GM21576 (cell line): Measurements from ENCODE around the gene ARHGEF10L.

Experiments
- ATAC-seq: cut with Tn5 transposase; IDR thresholded peaks from one replicate; pipeline ENCODE4 v1.9.1; 2021; ENCODE audit warnings: mild to moderate bottlenecking, moderate library complexity; ENCODE audit not compliant: unreplicated experiment

ARHGEF10L gene

DNA sequence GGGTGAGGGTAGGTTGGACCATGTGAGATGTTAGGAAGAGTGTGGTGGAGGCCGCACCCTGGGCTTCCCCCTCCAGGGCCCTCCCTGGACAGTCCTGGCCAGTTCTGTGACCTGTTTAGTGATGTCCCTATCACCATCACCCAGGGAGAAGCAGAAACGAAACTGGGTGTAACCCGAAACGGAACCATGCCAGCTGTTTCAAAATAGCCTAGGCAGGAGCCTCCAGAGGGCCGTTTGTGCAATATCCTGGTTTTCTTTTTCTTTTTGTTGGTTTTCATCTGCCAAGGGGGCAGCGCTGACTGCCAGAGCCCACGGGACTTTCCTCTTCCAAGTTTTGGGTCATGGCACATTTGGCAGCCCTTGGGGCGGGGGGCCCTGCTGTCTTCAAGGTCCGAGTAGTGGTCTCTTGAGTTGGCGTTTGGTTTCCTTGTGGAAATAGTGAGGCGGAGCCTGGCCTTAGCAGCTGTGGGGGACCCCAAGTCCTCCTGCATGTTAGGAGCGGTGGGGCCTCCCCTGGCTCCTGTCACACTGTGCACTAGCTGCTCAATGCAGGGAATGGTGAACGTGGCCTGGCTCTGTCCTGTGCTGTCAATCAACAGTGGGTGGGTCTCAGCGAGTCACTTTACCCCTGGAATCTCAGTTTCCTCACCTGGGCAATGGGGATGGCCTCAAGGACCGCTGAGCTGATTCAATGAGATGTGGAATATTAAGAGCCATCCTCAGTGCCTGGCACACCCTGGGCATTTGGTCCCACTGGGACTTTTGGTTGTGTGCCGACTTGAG lies 90.7 kb downstream of the ARHGEF10L start:
- no peak for ATAC-seq

DNA sequence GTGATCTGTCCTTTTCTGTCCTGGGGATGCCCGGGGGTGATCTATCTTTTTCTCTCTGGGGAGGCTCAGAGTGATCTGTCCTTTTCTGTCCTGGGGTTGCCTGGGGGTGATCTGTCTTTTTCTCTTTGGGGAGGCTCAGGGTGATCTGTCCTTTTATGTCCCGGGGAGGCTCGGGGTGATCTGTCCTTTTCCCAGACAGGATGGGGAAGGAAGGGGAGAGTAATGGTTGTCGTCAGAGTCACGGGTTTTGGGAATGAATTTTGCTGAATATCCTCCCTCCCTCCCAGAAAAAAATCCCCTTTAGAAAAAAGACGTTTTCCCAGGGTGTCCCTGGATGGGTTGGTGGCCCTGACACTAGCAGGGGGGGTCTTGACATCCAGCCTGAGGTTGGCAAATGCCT lies 91.5 kb downstream of the ARHGEF10L start:
- ATAC-seq: no peak

GRCh38 chr1:17631410-17631809 lies 91.9 kb downstream of the ARHGEF10L start:
- no peak for ATAC-seq

GRCh38 chr1:17632106-17632505 lies 92.6 kb downstream of the ARHGEF10L start:
- no peak for ATAC-seq

DNA sequence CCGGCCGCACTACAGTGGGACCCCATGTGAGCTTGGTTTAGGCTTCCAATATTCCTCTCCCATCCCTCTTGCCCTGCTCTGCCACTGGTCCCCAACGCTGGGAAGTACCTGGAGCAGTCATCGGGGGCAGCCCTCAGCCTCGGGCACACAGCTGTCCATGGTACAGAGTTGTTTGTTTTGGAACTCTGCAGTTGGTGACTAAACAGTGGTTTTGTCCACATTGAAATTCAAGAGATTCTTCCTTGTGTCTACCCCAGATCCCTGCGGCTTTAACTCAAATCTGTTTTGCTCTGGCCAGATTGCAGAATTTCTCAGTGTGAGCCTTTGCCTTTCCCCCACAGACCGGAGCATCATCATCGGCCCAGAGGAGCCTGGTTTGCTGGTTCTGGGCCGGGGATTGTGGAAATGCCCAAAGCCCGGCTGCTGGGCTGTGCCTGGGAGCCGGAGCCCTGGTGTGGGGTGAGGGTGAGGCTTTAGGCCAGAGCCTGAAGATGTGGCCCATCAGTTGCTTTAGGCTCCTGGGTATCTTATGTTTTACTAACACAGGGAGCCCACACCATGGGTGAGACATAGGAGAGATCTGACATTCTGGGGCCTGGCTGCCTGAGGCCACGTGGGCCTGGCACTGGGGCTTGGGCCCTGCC lies 93.2 kb downstream of the ARHGEF10L start:
- ATAC-seq: no peak

- ATAC-seq: no peak
Measured at GRCh38 chr1:17633654-17634053, 94.2 kb downstream of the ARHGEF10L start.

GRCh38 chr1:17635276-17635675 lies 95.8 kb downstream of the ARHGEF10L start:
- no peak for ATAC-seq

- ATAC-seq: no peak
Measured at GRCh38 chr1:17635811-17636210, 96.3 kb downstream of the ARHGEF10L start.

GRCh38 chr1:17636612-17637011 lies 97.1 kb downstream of the ARHGEF10L start:
- no peak for ATAC-seq

DNA sequence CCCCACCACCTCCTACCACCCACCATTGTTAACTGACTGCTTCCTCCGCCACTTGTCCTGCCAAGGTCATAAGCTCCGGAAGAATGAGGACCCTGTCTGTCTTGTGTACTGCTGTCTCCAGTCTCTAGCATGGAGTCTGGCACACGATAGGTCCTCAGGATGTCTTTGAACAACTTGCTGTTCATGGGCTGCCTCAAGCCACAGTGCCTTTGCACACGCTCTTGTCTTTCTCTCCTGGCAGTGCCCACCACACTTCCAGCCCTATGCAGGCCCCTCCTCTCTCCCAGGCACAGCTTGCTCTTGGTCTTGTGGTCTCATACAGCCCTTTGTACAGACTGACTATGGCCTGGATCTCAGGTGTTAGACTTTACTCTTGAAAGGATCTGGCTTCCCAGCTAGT lies 97.6 kb downstream of the ARHGEF10L start:
- ATAC-seq: no peak

GRCh38 chr1:17639703-17640340 lies 100.3 kb downstream of the ARHGEF10L start:
- no peak for ATAC-seq

- ATAC-seq: no peak
Measured at GRCh38 chr1:17640393-17640792, 100.9 kb downstream of the ARHGEF10L start.

DNA sequence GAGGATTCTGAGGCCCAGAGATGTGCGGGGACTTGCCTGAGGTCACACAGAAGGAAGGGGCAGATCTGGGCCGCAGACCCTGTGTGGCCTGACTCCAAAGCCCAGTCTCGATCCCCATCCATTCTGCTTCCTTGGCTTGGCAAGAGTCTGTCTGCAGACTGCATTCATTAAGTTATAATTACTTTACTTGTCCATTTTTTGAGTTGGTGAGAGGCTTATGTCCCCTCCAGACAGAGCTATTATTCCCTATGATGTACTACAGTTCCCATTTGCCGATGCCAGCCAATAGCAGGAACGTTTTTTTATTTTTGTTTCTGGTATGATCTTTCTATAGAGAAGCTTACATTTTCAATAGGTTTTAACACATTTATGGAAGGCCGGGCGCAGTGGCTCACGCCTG lies 101.5 kb downstream of the ARHGEF10L start:
- no peak for ATAC-seq

DNA sequence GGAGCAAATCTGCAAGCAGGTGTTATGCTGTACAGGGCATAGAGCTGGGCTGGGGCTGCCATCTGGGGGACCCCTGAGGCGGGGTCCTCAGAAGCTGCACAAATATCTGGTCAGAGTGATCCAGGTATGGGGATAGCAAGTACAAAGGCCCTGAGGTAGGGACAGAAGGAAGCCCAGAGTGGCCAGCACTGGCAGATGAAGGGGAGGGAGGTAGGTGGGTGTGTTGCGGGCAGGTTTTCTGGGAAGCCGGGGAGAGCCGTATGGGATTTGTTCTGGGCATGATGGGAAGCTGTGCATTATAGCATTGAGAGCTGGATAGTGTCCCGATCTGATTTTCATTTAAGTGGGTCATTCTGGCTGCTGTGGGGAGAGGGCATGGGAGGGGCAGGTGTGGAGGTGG lies 102.7 kb downstream of the ARHGEF10L start:
- ATAC-seq: no peak

DNA sequence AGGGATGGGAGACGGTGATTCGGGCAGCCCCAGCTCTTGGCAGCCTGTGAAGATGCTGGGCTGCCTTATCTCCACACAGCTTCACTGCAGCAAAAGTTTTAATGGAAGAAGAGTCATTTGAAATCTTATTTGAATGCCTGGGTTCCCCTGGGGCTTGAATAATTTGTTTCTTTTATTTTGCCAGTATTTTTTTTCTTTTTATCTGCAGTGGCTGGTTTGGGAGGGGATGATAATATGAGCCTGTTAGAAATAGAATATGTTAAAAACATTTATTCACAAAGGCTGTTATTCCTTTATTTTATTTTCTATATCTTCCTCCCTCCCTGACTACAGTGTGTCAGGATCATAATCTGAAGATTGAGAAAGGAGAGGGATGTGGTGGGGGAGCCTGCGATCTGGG lies 103.4 kb downstream of the ARHGEF10L start:
- ATAC-seq: no peak

DNA sequence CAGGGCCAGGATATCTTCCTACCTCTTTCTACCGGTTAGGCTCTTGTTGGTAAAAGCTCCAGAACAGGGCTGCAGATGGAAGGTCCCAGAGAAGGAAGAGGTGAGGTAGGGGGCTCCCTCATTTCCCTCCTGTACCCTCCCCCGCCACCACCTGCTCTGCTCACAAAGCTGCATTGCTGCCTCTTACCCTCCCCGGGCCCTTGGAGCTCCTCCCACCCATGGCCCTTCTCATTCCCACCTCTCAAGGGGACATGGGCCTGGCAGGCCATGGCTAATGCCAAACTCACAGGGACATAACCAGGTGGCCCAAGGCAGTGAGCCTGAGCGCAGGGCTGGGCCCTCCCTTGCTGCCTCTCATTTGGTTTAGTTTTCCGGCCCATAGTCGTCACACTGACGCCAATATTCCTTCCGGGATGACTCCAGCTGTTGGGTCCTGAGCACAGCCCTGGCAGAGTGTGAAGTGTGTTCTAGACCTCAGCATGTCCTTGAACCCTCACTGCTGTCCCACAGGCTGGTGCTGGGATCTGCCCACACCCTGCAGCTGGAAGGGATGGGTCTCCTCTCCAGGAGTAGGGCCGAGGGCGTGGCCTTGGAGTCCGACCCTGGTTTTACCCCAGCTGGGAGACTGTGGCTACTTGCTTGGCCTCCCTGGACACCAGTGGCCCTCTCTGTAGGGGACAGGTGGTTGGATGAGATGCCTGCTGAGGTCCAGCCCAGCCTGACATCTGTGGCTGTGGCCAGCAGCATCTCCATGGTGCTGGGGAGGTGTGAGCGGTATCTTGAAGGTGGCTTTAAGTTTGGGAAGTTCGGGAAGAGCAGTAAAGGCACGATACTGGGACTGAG lies 104.6 kb downstream of the ARHGEF10L start:
- ATAC-seq: no peak

DNA sequence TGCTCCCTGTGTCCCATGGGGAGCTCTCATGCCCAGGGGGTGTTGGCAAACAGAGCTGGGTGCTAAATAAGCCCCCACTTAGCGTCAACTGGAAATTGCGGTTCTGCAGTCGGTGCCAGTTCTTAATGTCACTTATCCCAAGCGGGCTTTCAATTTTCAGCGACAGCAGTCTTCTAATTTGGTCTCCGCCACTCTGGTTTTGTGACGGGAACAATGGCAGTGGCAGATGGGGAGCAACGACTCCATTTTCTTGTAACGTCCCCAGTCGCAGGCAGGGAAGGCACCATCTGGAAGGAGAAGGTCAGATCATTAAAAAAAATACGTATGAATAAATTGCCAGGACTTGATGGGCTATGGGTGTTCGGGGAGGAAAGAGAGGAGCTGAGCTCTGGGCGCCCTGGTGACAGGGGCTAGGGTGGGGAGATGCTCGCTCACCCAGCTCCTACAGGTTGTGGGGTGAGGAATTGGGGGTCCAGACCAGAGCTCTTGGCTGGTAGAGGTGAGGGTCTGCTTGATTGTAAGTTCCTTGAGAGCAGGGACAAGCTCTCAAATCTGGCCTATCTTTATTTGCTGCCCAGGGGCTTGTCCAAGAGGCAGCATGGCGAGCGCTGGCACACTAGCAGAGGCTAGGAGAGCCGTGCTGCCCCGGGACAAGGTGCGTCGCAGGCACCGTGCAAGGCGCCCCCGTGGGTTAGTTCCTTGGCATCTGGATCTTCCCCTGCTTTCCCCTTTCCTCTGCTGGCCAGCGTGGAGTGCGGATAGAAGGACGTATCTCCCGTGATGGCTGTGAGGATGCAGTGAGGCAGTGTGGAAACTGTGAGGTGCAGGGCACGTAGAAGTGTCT lies 105.8 kb downstream of the ARHGEF10L start:
- ATAC-seq: no peak

- ATAC-seq: no peak
Measured at GRCh38 chr1:17646444-17647280, 107.2 kb downstream of the ARHGEF10L start.

- ATAC-seq: no peak
Measured at GRCh38 chr1:17648457-17649145, 109.1 kb downstream of the ARHGEF10L start.
